HepG2 (cell line): ENCODE measurements around the gene SLC25A25. TPM values are rescaled to one million over a fixed set of nuclear protein-coding genes. Genes with fewer than 3 reads are reported as not detected.

Experiments
- CC2D1A ChIP-seq: sonication (generic); formaldehyde crosslinking; IDR thresholded peaks from 2 replicates; pipeline ENCODE4 v1.8.1; 2023; ENCODE audit warnings: mild to moderate bottlenecking, missing genetic modification reagents
- CHD2 ChIP-seq: IDR thresholded peaks from 2 replicates; pipeline ENCODE4 v1.6.1; 2011; ENCODE audit warnings: low read depth, low read length, improper control_type of control experiment
- EP300 ChIP-seq, 3 experiments: sonication (generic) in 1 of 3; formaldehyde crosslinking in 1 of 3; IDR thresholded peaks; 2 replicates each; pipeline versions ENCODE4 v1.5.1 to v1.6.1; 2011 to 2020; ENCODE audit warnings: low read depth in 2 of 3, low read length in 2 of 3, borderline replicate concordance in 1 of 3, improper control_type of control experiment in 1 of 3, mild to moderate bottlenecking in 1 of 3, missing genetic modification reagents in 1 of 3, moderate library complexity in 1 of 3
- MTF1 ChIP-seq: sonication (generic); formaldehyde crosslinking; IDR thresholded peaks from 2 replicates; pipeline ENCODE4 v1.5.0; 2020; ENCODE audit warnings: missing genetic modification reagents
- NFRKB ChIP-seq: fragments of 450-650 bp; IDR thresholded peaks from 2 replicates; pipeline ENCODE4 v1.6.1; 2017
- PAF1 ChIP-seq: IDR thresholded peaks from 2 replicates; pipeline ENCODE4 v1.6.1; 2016; ENCODE audit warnings: missing genetic modification reagents, missing compliant biosample characterization
- SIX1 ChIP-seq: sonication (generic); formaldehyde crosslinking; IDR thresholded peaks from 2 replicates; pipeline ENCODE4 v1.4.0; 2020; ENCODE audit warnings: missing genetic modification reagents, borderline replicate concordance
- SPEN ChIP-seq: sonication (generic); formaldehyde crosslinking; IDR thresholded peaks from 2 replicates; pipeline ENCODE4 v1.5.1; 2020; ENCODE audit warnings: low read depth, mild to moderate bottlenecking, missing genetic modification reagents
- STAG1 ChIP-seq: sonication (generic); formaldehyde crosslinking; IDR thresholded peaks from 2 replicates; pipeline ENCODE4 v1.4.0; 2020; ENCODE audit warnings: missing genetic modification reagents
- ZNF10 ChIP-seq: sonication (generic); formaldehyde crosslinking; IDR thresholded peaks from 2 replicates; pipeline ENCODE4 v1.4.0; 2020; ENCODE audit warnings: mild to moderate bottlenecking, low read depth, missing genetic modification reagents, borderline replicate concordance
- ZNF326 ChIP-seq: sonication (generic); formaldehyde crosslinking; IDR thresholded peaks from 2 replicates; pipeline ENCODE4 v1.4.0; 2020; ENCODE audit warnings: missing genetic modification reagents, borderline replicate concordance
- polyA plus RNA-seq, 8 experiments: library from polyadenylated mRNA; depleted of rRNA in 3 of 8; stranded (reverse) in 7 of 8; unstranded in 1 of 8; fragments of >200 nt; fragmentation: Illumina TruSeq in 4 of 8; extraction: Trizol in 4 of 8; gene quantifications; 2 replicates each; pipeline versions ENCODE4 v1.2.1 to v1.2.3, GENCODE V29; 2011 to 2016; ENCODE audit warnings: low read depth in 4 of 8, missing spikeins in 1 of 8, mixed read lengths in 1 of 8; ENCODE audit not compliant: insufficient read depth in 1 of 8
- total RNA-seq, 5 experiments: library from RNA; depleted of rRNA; stranded (reverse); fragments of >200 nt; fragmentation: Illumina TruSeq; extraction: Trizol; gene quantifications; 2 replicates each; pipeline ENCODE4 v1.2.3, GENCODE V29; 2016; ENCODE audit warnings: low read depth in 1 of 5
- TF ChIP-seq, protein P1 (sequence below): sonication (generic); formaldehyde crosslinking; IDR thresholded peaks from 2 replicates; pipeline ENCODE4 v1.4.0; 2020; ENCODE audit warnings: mild to moderate bottlenecking, missing genetic modification reagents
- TF ChIP-seq, protein P2 (sequence below): sonication (generic); formaldehyde crosslinking; IDR thresholded peaks from 2 replicates; pipeline ENCODE4 v1.4.0; 2020; ENCODE audit warnings: missing genetic modification reagents
- TF ChIP-seq, protein P3 (sequence below): sonication (generic); formaldehyde crosslinking; IDR thresholded peaks from 2 replicates; pipeline ENCODE4 v1.5.0; 2020; ENCODE audit warnings: mild to moderate bottlenecking, missing genetic modification reagents, borderline replicate concordance

Gene SLC25A25
- total and polyA plus RNA-seq, 2 of the 13 experiments (the other 11 are each of a cell fraction or from before 2014, with no cell fraction given): 10.5 to 24.8 TPM

DNA sequence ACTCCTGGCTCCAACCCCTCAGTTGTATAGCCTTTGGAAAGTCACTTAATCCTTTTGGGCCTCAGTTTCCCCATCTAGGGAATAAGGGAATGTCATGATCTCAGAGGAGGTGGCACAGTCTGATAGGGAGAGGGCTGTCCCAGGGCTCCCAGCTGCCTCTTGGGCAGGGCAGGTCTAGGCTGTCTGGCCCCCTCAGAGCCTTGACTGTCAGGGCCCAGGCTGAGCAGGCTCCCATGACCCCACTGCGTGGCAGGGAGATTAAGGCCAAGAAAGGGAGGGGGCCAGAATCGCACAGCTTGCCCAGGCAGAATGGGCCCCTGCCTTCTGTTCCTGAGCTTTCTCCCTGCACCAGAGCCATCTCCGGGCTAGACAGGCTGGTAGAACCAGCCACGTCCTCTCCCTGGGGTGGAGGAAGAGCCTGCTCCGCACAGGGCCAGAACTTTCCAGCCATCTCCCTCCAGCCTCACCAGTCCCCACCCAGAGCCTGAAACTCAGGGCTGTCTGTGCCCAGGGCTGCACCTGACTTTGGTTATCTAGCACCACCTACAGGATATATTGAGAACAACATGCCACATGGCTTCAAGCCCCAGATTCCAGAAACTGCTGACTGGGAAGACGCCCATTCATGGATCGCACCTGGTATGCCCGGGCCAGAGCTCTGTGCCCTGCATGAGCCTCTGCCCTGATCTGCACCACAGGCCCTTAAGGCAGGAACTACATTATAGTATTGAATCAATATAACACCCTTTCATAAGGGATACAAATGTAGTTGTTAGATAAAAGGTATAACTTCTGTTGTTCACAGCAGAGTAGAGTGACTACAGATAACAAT lies 33.0 kb upstream of the SLC25A25 start (continued):
- TF ChIP-seq, protein P1, sequence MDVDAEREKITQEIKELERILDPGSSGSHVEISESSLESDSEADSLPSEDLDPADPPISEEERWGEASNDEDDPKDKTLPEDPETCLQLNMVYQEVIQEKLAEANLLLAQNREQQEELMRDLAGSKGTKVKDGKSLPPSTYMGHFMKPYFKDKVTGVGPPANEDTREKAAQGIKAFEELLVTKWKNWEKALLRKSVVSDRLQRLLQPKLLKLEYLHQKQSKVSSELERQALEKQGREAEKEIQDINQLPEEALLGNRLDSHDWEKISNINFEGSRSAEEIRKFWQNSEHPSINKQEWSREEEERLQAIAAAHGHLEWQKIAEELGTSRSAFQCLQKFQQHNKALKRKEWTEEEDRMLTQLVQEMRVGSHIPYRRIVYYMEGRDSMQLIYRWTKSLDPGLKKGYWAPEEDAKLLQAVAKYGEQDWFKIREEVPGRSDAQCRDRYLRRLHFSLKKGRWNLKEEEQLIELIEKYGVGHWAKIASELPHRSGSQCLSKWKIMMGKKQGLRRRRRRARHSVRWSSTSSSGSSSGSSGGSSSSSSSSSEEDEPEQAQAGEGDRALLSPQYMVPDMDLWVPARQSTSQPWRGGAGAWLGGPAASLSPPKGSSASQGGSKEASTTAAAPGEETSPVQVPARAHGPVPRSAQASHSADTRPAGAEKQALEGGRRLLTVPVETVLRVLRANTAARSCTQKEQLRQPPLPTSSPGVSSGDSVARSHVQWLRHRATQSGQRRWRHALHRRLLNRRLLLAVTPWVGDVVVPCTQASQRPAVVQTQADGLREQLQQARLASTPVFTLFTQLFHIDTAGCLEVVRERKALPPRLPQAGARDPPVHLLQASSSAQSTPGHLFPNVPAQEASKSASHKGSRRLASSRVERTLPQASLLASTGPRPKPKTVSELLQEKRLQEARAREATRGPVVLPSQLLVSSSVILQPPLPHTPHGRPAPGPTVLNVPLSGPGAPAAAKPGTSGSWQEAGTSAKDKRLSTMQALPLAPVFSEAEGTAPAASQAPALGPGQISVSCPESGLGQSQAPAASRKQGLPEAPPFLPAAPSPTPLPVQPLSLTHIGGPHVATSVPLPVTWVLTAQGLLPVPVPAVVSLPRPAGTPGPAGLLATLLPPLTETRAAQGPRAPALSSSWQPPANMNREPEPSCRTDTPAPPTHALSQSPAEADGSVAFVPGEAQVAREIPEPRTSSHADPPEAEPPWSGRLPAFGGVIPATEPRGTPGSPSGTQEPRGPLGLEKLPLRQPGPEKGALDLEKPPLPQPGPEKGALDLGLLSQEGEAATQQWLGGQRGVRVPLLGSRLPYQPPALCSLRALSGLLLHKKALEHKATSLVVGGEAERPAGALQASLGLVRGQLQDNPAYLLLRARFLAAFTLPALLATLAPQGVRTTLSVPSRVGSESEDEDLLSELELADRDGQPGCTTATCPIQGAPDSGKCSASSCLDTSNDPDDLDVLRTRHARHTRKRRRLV: no peak
- TF ChIP-seq CHD2 (no peak), CC2D1A (CRISPR knock-in tag) (no peak), SIX1 (CRISPR knock-in tag) (no peak), ZNF10 (CRISPR knock-in tag) (no peak), MTF1 (CRISPR knock-in tag) (no peak), PAF1 (CRISPR knock-in tag) (no peak), SPEN (peak; percentile 58; the same call in 1 of the 2 replicates), EP300 (IDR thresholded peaks at IDR 0.05; ENCODE audit: low read depth in 2 of 2, low read length in 2 of 2) (no peak), EP300 (CRISPR knock-in tag; IDR thresholded peaks at IDR 0.05; ENCODE audit: borderline replicate concordance) (no peak), NFRKB (no peak), ZNF326 (CRISPR knock-in tag) (no peak), STAG1 (peak; percentile 94)
- TF ChIP-seq, protein P2, sequence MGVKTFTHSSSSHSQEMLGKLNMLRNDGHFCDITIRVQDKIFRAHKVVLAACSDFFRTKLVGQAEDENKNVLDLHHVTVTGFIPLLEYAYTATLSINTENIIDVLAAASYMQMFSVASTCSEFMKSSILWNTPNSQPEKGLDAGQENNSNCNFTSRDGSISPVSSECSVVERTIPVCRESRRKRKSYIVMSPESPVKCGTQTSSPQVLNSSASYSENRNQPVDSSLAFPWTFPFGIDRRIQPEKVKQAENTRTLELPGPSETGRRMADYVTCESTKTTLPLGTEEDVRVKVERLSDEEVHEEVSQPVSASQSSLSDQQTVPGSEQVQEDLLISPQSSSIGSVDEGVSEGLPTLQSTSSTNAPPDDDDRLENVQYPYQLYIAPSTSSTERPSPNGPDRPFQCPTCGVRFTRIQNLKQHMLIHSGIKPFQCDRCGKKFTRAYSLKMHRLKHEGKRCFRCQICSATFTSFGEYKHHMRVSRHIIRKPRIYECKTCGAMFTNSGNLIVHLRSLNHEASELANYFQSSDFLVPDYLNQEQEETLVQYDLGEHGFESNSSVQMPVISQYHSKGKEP (CRISPR knock-in tag): 0 out of 2 replicates have a peak, but pooled peaks have one; percentile 56
- TF ChIP-seq, protein P3, sequence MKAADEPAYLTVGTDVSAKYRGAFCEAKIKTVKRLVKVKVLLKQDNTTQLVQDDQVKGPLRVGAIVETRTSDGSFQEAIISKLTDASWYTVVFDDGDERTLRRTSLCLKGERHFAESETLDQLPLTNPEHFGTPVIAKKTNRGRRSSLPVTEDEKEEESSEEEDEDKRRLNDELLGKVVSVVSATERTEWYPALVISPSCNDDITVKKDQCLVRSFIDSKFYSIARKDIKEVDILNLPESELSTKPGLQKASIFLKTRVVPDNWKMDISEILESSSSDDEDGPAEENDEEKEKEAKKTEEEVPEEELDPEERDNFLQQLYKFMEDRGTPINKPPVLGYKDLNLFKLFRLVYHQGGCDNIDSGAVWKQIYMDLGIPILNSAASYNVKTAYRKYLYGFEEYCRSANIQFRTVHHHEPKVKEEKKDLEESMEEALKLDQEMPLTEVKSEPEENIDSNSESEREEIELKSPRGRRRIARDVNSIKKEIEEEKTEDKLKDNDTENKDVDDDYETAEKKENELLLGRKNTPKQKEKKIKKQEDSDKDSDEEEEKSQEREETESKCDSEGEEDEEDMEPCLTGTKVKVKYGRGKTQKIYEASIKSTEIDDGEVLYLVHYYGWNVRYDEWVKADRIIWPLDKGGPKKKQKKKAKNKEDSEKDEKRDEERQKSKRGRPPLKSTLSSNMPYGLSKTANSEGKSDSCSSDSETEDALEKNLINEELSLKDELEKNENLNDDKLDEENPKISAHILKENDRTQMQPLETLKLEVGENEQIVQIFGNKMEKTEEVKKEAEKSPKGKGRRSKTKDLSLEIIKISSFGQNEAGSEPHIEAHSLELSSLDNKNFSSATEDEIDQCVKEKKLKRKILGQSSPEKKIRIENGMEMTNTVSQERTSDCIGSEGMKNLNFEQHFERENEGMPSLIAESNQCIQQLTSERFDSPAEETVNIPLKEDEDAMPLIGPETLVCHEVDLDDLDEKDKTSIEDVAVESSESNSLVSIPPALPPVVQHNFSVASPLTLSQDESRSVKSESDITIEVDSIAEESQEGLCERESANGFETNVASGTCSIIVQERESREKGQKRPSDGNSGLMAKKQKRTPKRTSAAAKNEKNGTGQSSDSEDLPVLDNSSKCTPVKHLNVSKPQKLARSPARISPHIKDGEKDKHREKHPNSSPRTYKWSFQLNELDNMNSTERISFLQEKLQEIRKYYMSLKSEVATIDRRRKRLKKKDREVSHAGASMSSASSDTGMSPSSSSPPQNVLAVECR (CRISPR knock-in tag): peak; percentile 36; the same call in 1 of the 2 replicates
